ENCODE results near the gene AGO3. TPM values are rescaled to one million over a fixed set of nuclear protein-coding genes. Genes with fewer than 3 reads are reported as not detected.
"Not testable (repeated sequence)": the region's sequence is repeated elsewhere in the genome, so short reads cannot be mapped to it uniquely, and the experiment has no call there.

AGO3 gene
- total and polyA plus RNA-seq, 7 donors: 2.2 to 17.6 (median 10.4) TPM

DNA sequence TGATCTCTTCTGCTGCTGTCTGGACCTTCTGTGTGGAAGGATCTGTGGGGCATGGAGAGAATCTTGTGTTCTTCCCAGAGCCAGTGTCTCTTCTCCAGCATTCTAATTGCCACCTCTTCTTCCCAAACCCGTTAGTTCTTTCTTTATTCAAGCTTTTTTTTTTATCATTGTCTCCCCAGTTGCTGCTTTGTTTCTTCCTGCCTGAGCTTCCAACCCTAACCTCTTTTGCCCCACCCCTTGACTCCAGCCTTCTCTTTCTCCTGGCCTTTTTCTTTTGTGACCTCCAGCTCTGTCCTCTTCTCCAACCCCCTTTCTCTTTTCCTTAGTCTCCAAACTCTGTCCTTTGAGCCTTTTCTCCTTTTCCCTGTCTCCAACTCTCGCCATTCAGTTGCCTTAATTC lies 43.4 kb upstream of the AGO3 start:
- H3K27me3 ChIP-seq (ENCODE audit: insufficient read depth in 3 of 3, low read length in 2 of 3): no peaks in the 10 kb centered on the region
- TF ChIP-seq, protein P1, sequence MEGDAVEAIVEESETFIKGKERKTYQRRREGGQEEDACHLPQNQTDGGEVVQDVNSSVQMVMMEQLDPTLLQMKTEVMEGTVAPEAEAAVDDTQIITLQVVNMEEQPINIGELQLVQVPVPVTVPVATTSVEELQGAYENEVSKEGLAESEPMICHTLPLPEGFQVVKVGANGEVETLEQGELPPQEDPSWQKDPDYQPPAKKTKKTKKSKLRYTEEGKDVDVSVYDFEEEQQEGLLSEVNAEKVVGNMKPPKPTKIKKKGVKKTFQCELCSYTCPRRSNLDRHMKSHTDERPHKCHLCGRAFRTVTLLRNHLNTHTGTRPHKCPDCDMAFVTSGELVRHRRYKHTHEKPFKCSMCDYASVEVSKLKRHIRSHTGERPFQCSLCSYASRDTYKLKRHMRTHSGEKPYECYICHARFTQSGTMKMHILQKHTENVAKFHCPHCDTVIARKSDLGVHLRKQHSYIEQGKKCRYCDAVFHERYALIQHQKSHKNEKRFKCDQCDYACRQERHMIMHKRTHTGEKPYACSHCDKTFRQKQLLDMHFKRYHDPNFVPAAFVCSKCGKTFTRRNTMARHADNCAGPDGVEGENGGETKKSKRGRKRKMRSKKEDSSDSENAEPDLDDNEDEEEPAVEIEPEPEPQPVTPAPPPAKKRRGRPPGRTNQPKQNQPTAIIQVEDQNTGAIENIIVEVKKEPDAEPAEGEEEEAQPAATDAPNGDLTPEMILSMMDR (IDR thresholded peaks at IDR 0.05): no peak
- no peaks in the 10 kb centered on the region for H3K9me3 ChIP-seq
- intact Hi-C loops (cut with DNase I): loop anchor here in 1 of 2 donors (5.0 kb wide), 1 partner anchor 40 kb away; no protein-coding TSS in a partner anchor
- WGBS, 3 donors: 74 to 80% (median 75%) methylated on average over 2 of the region's 2 CpGs
- H3K4me1 ChIP-seq: peaks cover 6% of the 10 kb centered on the region
- DNase-seq: no peak
- H3K27ac ChIP-seq: no peak overlapping the region
- H3K36me3 ChIP-seq (ENCODE audit: insufficient read depth in 1 of 2, low read depth in 1 of 2): peaks cover 0 to 42% of the 10 kb centered on the region in 2 donors
- no peak for ATAC-seq
- H3K4me3 ChIP-seq: no peak overlapping the region

DNA sequence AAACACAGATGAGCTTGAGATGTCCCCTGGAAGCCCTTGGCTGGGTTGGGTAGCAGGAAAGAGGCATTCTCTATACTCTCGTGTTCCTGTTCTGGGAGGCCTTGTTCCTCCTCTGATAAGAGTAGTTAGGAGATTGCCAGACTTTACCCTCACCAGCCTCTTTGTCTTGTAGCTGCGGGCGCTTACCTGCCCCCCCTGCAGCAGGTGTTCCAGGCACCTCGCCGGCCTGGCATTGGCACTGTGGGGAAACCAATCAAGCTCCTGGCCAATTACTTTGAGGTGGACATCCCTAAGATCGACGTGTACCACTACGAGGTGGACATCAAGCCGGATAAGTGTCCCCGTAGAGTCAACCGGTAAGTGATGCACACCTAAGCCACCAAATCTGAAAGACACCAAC lies 42.6 kb upstream of the AGO3 start:
- H3K27ac ChIP-seq: no peak overlapping the region
- H3K4me3 ChIP-seq: no peak overlapping the region
- peaks cover 6% of the 10 kb centered on the region for H3K4me1 ChIP-seq
- ATAC-seq (no peak), DNase-seq (no peak)
- no peaks in the 10 kb centered on the region for H3K9me3 ChIP-seq
- intact Hi-C loops (cut with DNase I): loop anchor here in 1 of 2 donors (5.0 kb wide), 1 partner anchor 39 kb away; no protein-coding TSS in a partner anchor
- H3K27me3 ChIP-seq (ENCODE audit: insufficient read depth in 3 of 3, low read length in 2 of 3): no peaks in the 10 kb centered on the region
- TF ChIP-seq, protein P1 (IDR thresholded peaks at IDR 0.05): no peak
- peaks cover 0 to 50% of the 10 kb centered on the region in 2 donors for H3K36me3 ChIP-seq (ENCODE audit: insufficient read depth in 1 of 2, low read depth in 1 of 2)
- 92 to 96% (median 94%) methylated on average over 11 of the region's 11 CpGs for WGBS, 3 donors

DNA sequence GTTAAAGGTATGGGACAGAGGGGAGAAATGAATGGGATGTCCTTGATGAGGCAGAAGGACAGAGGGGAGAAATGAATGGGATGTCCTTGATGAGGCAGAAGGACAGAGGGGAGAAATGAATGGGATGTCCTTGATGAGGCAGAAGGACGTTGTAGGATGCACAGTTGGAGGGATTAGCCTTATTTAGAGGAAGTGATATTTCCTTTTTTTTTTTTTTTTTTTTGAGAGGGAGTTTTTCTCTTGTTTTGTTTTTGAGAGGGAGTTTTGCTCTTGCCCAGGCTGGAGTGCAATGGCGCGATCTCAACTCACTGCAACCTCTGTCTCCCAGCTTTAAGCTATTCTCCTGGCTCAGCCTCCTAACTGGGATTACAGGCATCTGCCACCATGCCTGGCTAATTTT lies 41.9 kb upstream of the AGO3 start:
- H3K36me3 ChIP-seq (ENCODE audit: insufficient read depth in 1 of 2, low read depth in 1 of 2): peaks cover 0 to 57% of the 10 kb centered on the region in 2 donors
- not testable (repeated sequence) for H3K27ac ChIP-seq; DNase-seq; H3K9me3 ChIP-seq; H3K4me1 ChIP-seq; H3K27me3 ChIP-seq (ENCODE audit: insufficient read depth in 3 of 3, low read length in 2 of 3); H3K4me3 ChIP-seq; ATAC-seq
- intact Hi-C loops (cut with DNase I): loop anchor here in 1 of 2 donors (5.0 kb wide), 1 partner anchor 38 kb away; no protein-coding TSS in a partner anchor
- 79 to 90% (median 83%) methylated on average over 3 of the region's 3 CpGs for WGBS, 3 donors

DNA sequence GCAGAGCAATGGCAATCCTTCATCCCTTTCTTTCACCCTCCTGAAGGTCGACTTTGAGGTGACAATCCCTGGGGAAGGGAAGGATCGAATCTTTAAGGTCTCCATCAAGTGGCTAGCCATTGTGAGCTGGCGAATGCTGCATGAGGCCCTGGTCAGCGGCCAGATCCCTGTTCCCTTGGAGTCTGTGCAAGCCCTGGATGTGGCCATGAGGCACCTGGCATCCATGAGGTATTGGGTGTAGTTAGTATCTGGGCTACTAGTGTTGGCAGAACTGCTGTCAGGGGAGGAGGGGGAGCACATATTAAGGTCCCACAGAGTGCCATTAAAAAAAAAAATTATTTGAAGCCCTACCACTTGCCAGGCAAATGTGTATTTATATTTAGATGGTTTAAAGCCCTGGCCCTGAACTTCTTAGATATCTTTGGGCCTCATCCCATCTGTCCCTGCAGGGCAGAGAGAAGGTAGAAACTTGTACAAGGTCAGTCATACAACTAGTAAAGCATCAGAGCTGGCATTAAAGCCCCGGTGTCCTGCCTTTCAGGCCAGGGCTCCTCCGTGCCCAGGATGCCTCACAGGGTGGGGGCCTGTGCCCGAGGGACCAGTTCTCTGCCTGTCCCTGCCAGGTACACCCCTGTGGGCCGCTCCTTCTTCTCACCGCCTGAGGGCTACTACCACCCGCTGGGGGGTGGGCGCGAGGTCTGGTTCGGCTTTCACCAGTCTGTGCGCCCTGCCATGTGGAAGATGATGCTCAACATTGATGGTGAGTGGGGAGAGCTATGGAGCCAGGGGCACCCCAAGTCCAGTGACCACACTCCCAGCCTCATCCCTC lies 37.6 kb upstream of the AGO3 start:
- 61 to 82% (median 63%) methylated on average over 13 to 14 of the region's 14 CpGs for WGBS, 3 donors
- H3K27ac ChIP-seq: peak overlapping the region; percentile 23
- TF ChIP-seq, protein P1 (IDR thresholded peaks at IDR 0.05): no peak
- H3K36me3 ChIP-seq (ENCODE audit: insufficient read depth in 1 of 2, low read depth in 1 of 2): peaks cover 2 to 98% of the 10 kb centered on the region in 2 donors
- H3K27me3 ChIP-seq (ENCODE audit: insufficient read depth in 3 of 3, low read length in 2 of 3): no peaks in the 10 kb centered on the region
- H3K4me1 ChIP-seq: no peaks in the 10 kb centered on the region
- H3K9me3 ChIP-seq: no peaks in the 10 kb centered on the region
- no peak overlapping the region for H3K4me3 ChIP-seq
- ATAC-seq (peak; percentile 47 to 83 (median 62)), DNase-seq (peak in 1 of 2 donors; percentile 55)
- intact Hi-C loops (cut with DNase I): no loop called here

DNA sequence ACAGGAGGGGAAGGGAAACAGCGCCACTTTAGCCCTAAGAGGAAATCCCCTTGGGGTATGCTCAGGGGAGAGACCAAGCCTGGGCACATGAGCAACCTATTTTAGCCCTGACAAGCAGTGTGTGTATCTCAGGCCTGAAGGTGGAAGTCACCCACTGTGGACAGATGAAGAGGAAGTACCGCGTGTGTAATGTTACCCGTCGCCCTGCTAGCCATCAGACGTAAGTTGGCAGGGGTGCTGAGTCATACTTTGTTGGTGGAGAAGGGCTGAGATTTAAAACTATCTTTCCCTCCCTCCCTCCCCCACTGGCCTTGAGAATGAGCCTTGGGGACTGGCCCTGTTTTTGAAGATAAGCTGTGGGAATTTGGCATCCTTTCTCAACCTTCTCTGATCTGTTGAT lies 36.7 kb upstream of the AGO3 start:
- ATAC-seq: peak; percentile 66 to 87 (median 79)

More for the DNA sequence above, 36.7 kb upstream of the AGO3 start:
- Histone ChIP-seq H3K27ac (peak overlapping the region; percentile 23), H3K4me1 (no peaks in the 10 kb centered on the region), H3K36me3 (ENCODE audit: insufficient read depth in 1 of 2, low read depth in 1 of 2) (peaks cover 4 to 98% of the 10 kb centered on the region in 2 donors), H3K9me3 (no peaks in the 10 kb centered on the region), H3K27me3 (ENCODE audit: insufficient read depth in 3 of 3, low read length in 2 of 3) (no peaks in the 10 kb centered on the region), H3K4me3 (no peak overlapping the region)
- TF ChIP-seq, protein P1 (IDR thresholded peaks at IDR 0.05): no peak
- intact Hi-C loops (cut with DNase I): no loop called here
- peak in 1 of 2 donors; percentile 28 for DNase-seq
- WGBS, 3 donors: 52 to 90% (median 83%) methylated on average over 6 of the region's 6 CpGs
